Forelimb muscle (tissue), 1 donor: ENCODE data around the gene HES5. TPM values are rescaled to one million over a fixed set of nuclear protein-coding genes. Genes with fewer than 3 reads are reported as not detected.

ENCODE experiments used
- DNase-seq: peaks from one replicate; pipeline ENCODE4 v3.0.0-alpha.2; 2013; ENCODE audit warnings: low read depth
- polyA plus RNA-seq: library from polyadenylated mRNA; unstranded; fragments of 120-200 nt; gene quantifications from one replicate; pipeline ENCODE4 v1.2.1, GENCODE V29; 2013; ENCODE audit not compliant: insufficient read length

The HES5 gene
- polyA plus RNA-seq, 1 donor = 0.56 TPM

DNA sequence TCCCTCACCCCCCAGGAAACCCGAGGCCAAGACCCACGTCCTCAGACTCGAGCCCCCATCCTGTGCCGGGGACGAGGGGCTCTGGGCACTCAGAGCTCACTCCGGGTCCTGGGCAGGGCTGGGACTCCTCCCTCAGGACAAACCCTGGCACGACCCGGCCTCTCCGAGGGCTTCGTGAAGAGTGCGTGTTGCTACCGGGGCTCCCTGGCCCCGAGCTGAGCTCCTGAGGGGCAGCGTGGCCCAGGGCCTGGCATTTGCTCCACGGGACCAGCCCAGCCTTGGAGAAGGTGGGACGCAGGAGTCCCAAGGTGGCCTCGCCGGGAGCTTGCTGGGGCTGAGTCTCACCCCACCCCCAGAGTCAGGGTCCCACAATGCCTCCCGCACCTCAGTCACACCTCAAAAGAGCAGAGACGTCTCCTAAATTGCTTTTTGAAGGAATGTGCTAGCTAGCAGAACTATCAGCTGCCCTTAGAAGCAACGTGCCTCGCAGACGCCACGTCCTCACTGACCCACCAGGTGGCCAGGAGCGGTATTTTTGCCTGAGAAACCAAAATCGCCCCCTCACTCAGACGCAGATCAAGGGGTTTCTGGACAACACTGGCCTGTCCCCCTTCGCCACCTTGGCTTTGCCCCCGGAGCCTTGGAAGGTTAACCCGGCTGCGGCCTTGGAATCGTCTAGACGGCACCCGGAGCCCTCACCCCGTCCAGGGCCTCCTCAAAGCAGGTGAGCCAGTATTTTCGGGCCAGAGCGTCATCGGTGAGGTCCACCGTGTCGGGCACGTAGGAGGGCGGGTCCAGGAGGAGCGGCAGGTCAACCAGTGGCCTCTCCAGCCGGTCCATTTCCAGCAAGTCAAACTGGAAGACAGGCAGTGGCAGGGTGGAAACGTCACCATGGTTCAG lies 14.9 kb downstream of the HES5 start:
- no peak for DNase-seq

DNA sequence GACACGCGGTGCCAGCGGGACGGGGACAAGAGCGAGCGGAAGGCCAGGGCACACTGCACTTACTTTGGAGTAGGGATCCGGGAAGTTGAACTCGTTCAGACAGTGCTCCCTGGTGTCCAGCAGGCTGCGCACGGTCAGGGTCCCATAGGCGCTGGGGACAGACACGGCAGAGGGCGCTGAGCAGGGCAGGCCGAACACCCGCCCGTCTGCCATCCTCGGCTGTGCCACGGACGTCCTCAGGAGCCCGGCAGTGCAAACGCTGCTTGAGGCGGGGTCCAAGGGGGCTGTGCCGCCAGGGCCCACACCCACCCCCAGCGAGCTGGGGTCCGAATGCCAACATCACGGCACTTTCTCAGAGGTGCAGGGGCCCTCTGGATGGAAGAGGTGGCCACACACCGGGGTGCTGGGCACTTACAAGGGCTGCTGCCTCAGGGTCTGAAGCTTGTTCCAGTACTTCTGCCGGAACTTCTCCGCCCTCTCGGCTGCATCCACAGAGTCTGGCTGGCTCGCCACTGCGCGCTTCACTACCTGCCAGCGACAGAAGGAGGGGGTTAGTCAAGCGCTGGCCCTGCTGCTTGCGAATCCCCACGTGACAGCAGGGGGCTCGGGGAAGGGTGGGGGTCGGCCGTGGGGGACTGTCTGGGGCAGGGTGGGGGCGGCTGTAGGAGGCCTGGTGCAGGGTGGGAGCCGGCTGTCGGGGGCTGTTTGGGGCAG lies 16.0 kb downstream of the HES5 start:
- DNase-seq = no peak

DNA sequence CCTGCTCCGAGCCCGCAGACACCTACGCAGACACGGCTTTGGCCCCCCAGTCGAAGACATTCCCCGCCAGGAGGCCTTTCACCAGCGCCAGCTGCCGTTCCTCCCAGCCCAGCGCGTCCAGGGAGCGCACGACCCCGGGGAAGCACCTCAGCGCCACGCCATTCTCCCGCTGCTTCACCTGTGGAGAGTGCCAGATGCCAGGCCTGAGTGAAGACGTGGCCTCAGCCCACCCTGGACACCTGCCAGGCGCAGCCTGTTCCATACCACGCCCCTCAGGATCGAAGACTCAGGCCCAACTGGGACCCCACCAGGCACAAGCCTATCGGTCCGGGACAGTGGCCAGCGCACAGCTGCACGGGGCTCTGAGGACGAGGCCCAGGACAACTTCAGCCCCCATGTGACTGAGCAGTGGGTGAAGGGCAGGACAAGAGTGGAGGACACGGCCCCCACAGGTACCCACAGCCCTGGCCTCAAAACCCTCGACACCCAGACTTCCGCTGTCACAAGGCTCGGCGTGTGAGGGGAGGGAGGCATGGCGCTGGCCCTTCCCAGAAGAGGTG lies 17.1 kb downstream of the HES5 start:
- DNase-seq = no peak

DNA sequence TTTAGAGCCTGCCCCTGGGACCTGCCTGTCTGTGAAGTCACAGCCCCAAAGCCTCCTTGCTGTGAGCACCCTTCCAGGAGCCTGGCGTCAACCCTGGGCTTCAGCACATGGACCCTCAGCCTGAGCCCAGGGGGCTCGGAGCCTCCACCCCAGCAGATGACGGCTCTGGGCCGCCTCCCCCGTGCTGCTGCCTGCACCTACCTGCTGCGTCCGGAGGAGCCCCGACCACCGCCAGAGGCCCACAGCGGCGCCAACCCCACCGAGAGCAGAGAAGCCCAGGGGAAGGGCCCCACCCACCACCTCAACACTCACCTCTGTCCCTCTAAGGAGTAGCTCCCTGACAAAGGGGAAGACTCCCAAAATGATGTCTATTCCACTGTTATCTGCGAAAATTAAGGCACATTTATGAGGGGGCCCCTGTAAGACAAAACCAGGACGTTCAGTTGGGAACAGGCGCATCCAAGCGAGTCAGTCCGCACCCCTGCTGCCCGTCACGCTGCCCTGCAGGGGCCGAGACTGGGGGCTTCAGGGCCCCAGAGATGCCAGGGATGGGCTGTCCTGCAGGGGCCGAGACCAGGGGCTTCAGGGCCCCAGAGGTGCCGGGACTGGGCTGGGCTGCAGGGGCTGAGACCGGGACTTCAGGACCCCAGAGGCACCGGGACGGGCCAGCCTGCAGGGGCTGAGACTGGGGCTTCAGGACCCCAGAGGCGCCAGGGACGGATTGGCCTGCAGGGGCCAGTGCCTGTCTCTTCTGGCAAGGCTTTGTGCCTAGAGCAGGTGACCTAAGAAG lies 19.5 kb downstream of the HES5 start:
- no peak for DNase-seq

- DNase-seq = no peak
Observed at GRCh38 chr1:2509589-2509988, 20.5 kb downstream of the HES5 start.

DNA sequence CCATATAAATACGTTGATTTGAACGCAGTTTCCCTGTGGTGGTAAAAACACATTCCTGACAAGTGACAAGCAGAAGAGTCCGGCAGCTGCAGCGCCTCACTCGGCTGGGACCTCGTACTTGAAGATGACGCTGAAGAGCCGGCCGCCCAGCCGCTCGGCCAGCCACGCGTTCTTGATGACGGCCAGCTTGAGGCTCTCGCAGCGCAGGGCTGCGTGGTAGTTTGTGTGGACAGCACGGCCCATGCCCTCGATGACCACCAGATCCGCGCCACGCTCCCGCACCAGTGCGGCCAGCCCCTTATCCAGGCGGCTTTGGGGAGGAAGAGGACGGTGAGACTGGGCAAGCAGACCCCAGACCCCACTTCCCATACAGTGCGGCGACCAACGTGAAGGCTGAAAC lies 21.3 kb downstream of the HES5 start:
- DNase-seq = no peak

DNA sequence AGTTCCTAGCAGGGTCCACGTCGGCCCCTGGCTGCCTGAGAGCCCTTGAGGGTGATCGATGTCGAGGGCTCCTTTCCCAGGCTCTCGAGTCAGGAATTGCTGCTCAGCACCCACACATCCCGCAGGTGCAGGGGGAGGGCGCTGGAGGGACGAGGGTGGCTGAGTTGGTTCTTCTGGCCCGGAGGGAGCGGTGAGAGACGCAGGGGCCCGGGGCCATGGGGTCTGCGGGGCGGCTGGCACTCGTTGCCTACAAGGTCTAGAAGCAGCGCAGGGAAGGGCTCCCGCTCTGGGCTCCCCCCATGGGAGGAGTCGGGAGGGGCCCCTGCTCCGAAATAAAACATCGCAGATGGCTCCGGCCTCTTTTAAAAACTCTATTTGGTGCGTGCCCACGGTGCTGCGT lies 21.9 kb downstream of the HES5 start:
- no peak for DNase-seq

DNA sequence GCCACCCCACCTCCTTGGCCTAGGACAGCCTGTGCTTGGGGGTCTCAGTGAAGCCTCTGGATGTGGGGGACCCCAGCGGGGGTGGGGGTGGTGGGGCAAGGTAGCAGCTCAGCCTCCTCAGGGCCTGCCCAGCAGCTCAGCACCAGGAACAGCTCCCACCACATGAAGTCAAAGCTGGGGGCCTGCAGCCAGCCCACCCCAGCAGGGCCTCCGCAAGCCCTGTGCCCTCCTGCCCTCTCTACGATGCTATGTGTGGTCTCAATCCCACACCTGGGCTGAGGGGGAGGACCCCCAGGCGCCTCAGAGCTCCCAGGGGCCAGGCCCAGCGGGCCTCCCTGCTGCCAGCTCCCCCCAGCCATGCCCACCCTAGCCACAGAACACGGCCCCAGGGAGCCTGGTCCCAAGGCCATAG lies 22.3 kb downstream of the HES5 start:
- no peak for DNase-seq

DNA sequence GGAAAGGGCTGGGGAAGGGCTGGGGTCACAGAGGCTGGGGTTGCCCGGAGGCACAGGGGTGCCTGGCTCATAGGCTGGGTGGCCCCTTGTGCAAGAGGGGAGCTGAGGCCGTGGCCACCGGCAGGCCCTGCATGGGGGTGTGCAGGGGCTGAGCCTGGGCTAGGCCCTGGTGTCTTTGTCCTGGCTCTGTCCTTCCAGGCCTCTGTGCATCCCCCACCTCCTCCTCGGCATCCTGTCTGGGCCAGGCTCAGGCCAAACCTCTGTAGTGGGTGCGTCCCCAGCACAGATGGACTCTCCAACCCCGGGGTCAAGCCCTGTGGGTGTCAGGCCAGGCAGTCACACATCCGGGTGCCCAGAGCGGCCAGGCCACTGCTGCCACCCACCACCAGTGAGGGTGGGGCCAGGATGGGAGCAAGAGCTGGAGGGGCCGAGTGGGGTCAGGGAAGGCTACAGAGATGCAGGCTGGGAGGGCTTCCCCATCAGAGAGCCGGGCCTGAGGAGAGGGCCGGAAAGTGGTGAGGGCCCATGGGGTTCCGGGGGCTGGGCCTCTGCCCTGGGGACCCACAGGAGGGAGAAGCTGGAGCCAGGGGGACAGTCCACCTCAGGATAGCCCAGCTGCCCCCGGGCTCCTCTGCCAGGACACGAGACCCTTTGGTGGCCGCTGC lies 23.0 kb downstream of the HES5 start:
- DNase-seq = no peak

GRCh38 chr1:2506007-2506860 lies 23.8 kb downstream of the HES5 start:
- no peak for DNase-seq

GRCh38 chr1:2505461-2505994 lies 24.5 kb downstream of the HES5 start:
- no peak for DNase-seq

DNA sequence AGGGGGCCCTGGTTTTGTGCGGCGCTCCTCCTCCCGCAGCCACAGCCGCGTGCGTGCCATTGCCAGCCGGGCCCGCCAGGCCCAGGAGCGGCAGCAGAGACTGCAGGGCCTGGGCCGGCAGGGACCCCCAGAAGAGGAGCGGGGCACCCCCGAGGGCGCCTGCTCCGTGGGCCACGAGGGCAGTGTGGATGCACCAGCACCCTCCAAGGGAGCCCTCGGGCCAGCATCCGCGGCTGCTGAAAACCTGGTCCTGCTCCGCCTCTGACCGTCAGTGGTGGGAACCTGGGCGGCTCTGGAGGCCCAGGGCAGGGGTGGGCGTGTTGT lies 25.2 kb downstream of the HES5 start:
- no peak for DNase-seq

- no peak for DNase-seq
Observed at GRCh38 chr1:2504225-2504948, 25.7 kb downstream of the HES5 start.

- DNase-seq = no peak
Observed at GRCh38 chr1:2503554-2504224, 26.4 kb downstream of the HES5 start.

GRCh38 chr1:2502661-2503553 lies 27.2 kb downstream of the HES5 start:
- DNase-seq = no peak

DNA sequence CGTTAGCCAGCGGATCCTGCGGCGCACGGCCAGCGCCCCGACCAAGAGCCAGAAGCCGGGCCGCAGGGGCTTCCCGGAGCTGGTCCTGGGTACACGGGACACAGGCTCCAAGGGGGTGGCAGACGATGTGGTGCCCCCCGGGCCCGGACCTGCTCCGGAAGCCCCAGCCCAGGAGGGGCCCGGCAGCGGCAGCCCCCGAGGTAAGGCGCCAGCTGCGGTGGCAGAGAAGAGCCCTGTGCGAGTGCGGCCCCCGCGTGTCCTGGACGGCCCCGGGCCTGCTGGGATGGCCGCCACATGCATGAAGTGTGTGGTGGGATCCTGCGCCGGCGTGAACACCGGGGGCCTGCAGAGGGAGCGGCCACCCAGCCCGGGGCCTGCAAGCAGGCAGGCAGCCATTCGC lies 27.9 kb downstream of the HES5 start:
- no peak for DNase-seq

DNA sequence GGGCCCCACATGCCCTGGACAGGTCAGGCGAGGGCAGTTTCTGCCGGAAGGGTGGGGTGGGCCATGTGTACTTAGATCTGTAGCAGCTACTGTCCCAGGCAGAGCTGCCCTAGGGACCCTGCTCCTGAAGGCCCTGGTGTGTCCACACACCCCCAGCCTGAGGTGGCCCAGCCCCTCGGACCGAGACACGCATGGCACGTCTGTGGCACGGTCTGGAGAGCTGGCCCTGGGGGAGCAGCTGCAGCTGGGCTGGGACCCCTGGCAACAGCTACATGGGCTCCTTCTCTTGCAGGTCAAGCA lies 28.3 kb downstream of the HES5 start:
- DNase-seq = no peak
